HUES64 (cell line): ENCODE measurements around the gene CDC42EP4.

Experiments used
- H3K27ac ChIP-seq: 2 replicates; pipeline ENCODE4 v1.7.0; 2013; ENCODE audit warnings: low read depth, low read length, inconsistent platforms
- H3K27me3 ChIP-seq: 2 replicates; pipeline ENCODE4 v1.6.1; 2013; ENCODE audit warnings: mild to moderate bottlenecking, low read length; ENCODE audit not compliant: insufficient read depth
- H3K36me3 ChIP-seq: 2 replicates; pipeline ENCODE4 v1.6.1; 2013; ENCODE audit warnings: mild to moderate bottlenecking, low read length; ENCODE audit not compliant: insufficient read depth
- H3K4me1 ChIP-seq: 2 replicates; pipeline ENCODE4 v1.6.1; 2013; ENCODE audit warnings: mild to moderate bottlenecking, low read length, moderate library complexity; ENCODE audit not compliant: insufficient read depth
- H3K4me3 ChIP-seq: 2 replicates; pipeline ENCODE4 v1.5.1; 2013; ENCODE audit warnings: mild to moderate bottlenecking, low read length, moderate library complexity
- H3K9ac ChIP-seq: 2 replicates; pipeline ENCODE4 v1.6.1; 2013; ENCODE audit warnings: mild to moderate bottlenecking, low read depth, low read length
- H3K9me3 ChIP-seq: 2 replicates; pipeline ENCODE4 v1.6.1; 2013; ENCODE audit warnings: low read depth, low read length; ENCODE audit not compliant: insufficient read depth
- WGBS: fragments of 150-250, 120-280 bp; methylation state at CpG from one replicate; pipeline ENCODE4 v1.1.7; 2013; ENCODE audit warnings: missing lambda C conversion rate; 5-methylcytosine and 5-hydroxymethylcytosine counted together

CDC42EP4 gene

DNA sequence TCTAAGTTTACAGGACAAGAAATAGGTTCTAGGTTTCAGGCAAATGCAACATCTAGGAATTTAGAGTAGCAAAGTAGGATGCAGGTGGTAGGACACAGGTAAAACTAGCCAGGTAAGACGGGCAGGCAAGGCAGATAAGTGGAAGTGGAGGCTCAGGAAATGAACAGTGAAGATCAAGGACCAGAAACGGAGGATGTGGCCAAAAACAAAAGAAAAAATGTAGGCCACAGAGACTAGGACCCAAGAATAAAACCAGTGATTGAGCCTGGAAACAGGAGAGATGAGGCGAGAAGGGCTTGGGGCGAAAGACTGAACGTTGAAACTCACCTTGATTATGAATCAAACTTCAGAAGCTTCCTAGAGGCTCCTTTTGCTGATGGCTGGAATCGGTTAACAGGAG lies 74.1 kb downstream of the CDC42EP4 start:
- Histone ChIP-seq H3K27me3 (no peaks in the 10 kb centered on the region), H3K4me1 (no peaks in the 10 kb centered on the region), H3K36me3 (peaks cover 71% of the 10 kb centered on the region), H3K9ac (no peak overlapping the region), H3K9me3 (no peaks in the 10 kb centered on the region), H3K4me3 (no peak overlapping the region), H3K27ac (no peak overlapping the region)
- 91% methylated on average over 6 of the region's 6 CpGs for WGBS

- Histone ChIP-seq H3K27me3 (no peaks in the 10 kb centered on the region), H3K27ac (no peak overlapping the region), H3K4me3 (no peak overlapping the region), H3K36me3 (peaks cover 48% of the 10 kb centered on the region), H3K4me1 (peaks cover 5% of the 10 kb centered on the region), H3K9ac (no peak overlapping the region), H3K9me3 (no peaks in the 10 kb centered on the region)
- WGBS = 90% methylated on average over 10 of the region's 10 CpGs
These were observed 77.1 kb downstream of the CDC42EP4 start for GRCh38 chr17:73234736-73235135.
